Measurements from ENCODE around the gene NRAP.
"Not testable (repeated sequence)": the region's sequence is repeated elsewhere in the genome, so short reads cannot be mapped to it uniquely, and the experiment has no call there.

Gene NRAP

GRCh38 chr10:113680190-113681111, 16.6 kb upstream of the NRAP start:
- DNase-seq = peak; percentile 54

GRCh38 chr10:113679463-113680189, 15.8 kb upstream of the NRAP start, which contains the start of gene CASP7:
TSS of gene CASP7 (plus strand) at chr10:113679912. CDS start at chr10:113697494, 17,582 bp downstream.
- DNase-seq = peak; percentile 86

- peak; percentile 28 for DNase-seq
Measured at GRCh38 chr10:113666682-113667252, 2.9 kb upstream of the NRAP start.

- DNase-seq = peak; percentile 71
Measured at GRCh38 chr10:113665806-113666354, 2.0 kb upstream of the NRAP start.

- no peak for DNase-seq
Measured at GRCh38 chr10:113665352-113665751, 1.5 kb upstream of the NRAP start.

GRCh38 chr10:113663142-113663541, 699 bp downstream of the NRAP start:
- no peak for DNase-seq

- no peak for DNase-seq
Measured at GRCh38 chr10:113661332-113661731, 2.5 kb downstream of the NRAP start.

GRCh38 chr10:113657544-113657943, 6.3 kb downstream of the NRAP start:
- no peak for DNase-seq

GRCh38 chr10:113656896-113657295, 6.9 kb downstream of the NRAP start:
- no peak for DNase-seq

GRCh38 chr10:113652456-113652855, 11.4 kb downstream of the NRAP start:
- not testable (repeated sequence) for DNase-seq

GRCh38 chr10:113651898-113652297, 11.9 kb downstream of the NRAP start:
- DNase-seq = no peak

GRCh38 chr10:113651021-113651420, 12.8 kb downstream of the NRAP start:
- DNase-seq = no peak

- no peak for DNase-seq
Measured at GRCh38 chr10:113650172-113650571, 13.7 kb downstream of the NRAP start.

- DNase-seq = no peak
Measured at GRCh38 chr10:113648478-113648877, 15.4 kb downstream of the NRAP start.

GRCh38 chr10:113647812-113648211, 16.0 kb downstream of the NRAP start:
- no peak for DNase-seq

GRCh38 chr10:113646336-113647201, 17.3 kb downstream of the NRAP start:
- no peak for DNase-seq

GRCh38 chr10:113644185-113645120, 19.4 kb downstream of the NRAP start:
- DNase-seq = peak; percentile 19

GRCh38 chr10:113643183-113643582, 20.7 kb downstream of the NRAP start:
- no peak for DNase-seq

- DNase-seq = no peak
Measured at GRCh38 chr10:113641702-113642101, 22.1 kb downstream of the NRAP start.

- no peak for DNase-seq
Measured at GRCh38 chr10:113639966-113640365, 23.9 kb downstream of the NRAP start.
